ENCODE measurements around the gene TBC1D1.

The TBC1D1 gene, protein sequence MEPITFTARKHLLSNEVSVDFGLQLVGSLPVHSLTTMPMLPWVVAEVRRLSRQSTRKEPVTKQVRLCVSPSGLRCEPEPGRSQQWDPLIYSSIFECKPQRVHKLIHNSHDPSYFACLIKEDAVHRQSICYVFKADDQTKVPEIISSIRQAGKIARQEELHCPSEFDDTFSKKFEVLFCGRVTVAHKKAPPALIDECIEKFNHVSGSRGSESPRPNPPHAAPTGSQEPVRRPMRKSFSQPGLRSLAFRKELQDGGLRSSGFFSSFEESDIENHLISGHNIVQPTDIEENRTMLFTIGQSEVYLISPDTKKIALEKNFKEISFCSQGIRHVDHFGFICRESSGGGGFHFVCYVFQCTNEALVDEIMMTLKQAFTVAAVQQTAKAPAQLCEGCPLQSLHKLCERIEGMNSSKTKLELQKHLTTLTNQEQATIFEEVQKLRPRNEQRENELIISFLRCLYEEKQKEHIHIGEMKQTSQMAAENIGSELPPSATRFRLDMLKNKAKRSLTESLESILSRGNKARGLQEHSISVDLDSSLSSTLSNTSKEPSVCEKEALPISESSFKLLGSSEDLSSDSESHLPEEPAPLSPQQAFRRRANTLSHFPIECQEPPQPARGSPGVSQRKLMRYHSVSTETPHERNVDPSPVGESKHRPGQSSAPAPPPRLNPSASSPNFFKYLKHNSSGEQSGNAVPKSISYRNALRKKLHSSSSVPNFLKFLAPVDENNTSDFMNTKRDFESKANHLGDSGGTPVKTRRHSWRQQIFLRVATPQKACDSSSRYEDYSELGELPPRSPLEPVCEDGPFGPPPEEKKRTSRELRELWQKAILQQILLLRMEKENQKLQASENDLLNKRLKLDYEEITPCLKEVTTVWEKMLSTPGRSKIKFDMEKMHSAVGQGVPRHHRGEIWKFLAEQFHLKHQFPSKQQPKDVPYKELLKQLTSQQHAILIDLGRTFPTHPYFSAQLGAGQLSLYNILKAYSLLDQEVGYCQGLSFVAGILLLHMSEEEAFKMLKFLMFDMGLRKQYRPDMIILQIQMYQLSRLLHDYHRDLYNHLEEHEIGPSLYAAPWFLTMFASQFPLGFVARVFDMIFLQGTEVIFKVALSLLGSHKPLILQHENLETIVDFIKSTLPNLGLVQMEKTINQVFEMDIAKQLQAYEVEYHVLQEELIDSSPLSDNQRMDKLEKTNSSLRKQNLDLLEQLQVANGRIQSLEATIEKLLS (N-terminal part only)

DNA sequence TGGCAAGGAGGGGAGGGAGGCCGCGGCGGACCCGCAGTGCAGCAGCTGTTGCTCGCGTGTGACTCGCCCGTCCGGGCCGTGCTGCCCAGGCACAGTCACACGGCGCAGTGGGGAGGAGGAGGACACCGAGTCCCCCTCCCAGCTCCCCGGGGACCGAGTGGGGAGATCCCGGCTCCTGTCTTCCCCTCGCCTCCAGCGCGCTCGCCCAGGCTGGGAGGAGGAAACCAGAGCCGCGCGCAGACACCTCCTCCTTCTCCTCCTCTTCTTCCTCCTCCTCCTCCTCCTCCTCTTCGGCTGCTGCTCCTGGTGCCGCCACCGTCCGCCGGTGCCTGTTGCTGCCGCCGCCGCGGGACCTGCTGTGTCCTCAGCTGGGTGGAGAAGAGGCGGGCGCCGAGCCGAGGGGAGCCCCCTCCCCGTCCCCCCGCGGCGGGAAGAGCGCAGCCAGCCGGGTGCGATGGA, at the start of gene TBC1D1:
Gene TBC1D1, plus strand, starts transcription at position 284 of the 459 bp plus-strand sequence. CDS start 11,012 bp downstream, outside the sequence.
- peak; percentile 53 for DNase-seq (ENCODE audit: low spot score)

DNA sequence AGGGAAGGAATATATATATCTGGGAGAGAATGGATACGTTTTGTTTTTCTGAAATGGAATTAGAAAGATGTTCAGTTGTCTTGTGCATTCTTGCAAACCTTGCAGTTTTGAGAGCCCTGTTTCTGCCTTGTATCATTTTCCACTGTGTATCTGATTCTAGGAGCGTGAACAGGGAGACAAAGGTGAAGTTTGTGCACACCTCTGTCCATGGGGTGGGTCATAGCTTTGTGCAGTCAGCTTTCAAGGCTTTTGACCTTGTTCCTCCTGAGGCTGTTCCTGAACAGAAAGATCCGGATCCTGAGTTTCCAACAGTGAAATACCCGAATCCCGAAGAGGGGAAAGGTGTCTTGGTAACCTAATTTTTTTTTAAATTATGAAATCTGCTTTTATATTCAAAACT, 46.7 kb upstream of the TBC1D1 start:
- DNase-seq (ENCODE audit: low spot score): no peak

DNA sequence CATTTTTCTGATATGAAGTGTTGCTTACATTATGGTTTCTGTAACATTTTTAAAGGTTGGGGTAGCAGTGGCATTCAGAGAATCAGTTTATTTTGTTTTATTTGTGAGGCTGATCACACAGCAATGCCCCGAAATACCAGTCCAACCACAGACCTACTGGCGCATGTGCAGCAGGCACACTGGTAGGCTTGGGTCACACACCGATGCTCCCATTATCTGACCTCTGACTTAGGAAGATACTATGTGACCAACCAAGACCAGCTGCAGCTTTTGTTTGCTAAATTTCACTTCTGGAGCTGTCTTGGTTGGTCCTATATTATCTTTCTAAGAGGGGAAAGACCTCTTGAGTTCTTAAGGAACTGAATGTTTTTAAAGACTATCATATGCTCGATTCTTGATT, 45.7 kb upstream of the TBC1D1 start:
- no peak for DNase-seq (ENCODE audit: low spot score)

DNA sequence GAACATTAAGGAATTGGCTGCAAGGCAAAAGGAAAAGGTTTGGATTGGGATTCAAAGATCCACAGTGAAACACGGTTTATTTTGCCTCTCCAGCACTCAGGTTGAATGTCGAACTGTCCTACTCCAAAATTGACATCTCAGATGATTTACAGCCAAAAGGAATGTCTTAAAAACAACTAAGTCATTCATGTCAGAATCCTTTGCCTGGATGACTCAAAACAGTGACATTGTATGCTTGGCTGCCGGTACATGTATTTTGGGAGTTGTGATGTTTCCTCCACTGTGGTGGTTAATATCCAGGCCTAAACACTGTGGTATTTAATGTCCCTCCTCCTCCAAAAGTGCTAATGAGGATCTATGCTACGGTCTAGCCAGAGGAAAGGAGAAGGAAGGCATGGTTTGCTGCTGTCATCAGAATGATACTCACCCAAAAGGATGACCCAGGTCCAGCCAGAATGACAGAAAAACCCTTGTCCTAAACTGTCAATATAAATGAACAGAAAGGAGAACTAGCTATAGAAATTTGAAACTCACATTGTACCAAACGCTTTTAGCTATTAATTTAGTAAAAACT, 43.5 kb upstream of the TBC1D1 start:
- peak; percentile 23 for DNase-seq (ENCODE audit: low spot score)

DNA sequence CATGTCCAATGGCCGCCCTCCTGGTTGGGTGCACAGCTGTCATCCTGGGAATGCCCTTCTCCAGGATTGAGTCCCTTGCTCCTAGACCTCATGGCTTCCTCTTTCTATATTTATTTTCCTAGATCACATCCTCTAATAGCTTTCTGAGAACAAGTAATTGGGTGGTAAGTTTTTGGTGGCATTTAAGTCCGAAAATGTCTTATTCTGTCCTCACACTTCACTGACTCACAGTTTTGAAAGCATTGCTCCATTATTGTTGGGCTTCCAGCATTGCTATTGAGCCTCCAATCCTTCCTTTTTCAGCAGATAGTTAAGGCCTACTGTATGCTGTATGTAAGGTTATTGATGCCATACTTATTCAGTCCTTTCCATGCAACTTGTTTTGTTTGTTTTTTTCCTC, 38.5 kb upstream of the TBC1D1 start:
- no peak for DNase-seq (ENCODE audit: low spot score)

DNA sequence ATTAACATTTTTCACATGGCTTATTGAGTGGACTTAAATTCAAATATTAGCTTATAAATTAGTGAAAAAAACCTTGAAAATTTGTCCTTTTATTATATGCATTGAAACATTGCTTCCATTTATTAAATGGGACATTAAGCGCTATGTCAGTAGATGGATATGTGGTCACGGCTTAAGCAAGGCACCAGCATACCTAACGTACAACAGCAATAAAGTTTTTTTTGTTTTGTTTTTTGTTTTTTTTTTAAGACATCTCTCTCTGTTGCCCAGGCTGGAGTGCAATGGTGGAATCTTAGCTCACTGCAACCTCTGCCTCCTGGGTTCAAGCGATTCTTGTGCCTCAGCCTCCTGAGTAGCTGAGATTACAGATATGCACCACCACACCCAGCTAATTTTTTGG, 32.8 kb upstream of the TBC1D1 start:
- DNase-seq (ENCODE audit: low spot score): no peak

DNA sequence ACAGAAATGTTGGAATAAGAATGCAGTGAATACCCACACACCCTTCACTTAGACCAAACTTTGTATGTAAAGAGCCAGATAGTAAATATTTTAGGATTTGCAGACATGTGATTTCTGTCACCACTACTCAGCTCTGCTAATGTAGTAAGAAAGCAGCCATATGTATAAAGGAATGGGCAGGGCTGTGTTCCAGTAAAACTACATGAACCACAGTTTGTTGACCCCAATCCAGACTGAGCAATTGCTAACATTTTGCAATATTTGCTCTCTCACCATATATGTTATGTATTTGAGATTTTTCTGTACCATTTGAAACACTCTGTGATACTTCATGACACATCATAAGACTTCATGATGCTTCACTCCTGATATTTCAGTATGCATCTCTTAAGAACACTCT, 32.0 kb upstream of the TBC1D1 start:
- no peak for DNase-seq (ENCODE audit: low spot score)

DNA sequence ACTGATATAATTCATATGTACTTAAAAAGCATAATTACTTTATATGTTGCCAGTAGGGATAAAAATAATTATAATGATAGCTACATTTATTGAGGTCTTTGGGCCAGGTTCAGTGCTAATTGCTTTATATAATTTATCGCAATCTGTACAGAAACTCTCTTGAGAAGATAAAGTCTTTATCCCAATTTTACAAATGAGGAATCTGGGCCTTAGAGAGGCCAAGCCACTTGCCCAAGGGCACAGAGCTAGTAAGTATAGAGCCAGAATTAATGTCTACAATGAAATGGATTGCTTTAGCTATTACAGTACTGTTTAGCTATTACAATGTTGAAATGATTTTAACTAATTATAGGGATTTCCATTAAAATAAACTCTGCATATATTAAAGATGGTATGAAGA, 30.6 kb upstream of the TBC1D1 start:
- no peak for DNase-seq (ENCODE audit: low spot score)

DNA sequence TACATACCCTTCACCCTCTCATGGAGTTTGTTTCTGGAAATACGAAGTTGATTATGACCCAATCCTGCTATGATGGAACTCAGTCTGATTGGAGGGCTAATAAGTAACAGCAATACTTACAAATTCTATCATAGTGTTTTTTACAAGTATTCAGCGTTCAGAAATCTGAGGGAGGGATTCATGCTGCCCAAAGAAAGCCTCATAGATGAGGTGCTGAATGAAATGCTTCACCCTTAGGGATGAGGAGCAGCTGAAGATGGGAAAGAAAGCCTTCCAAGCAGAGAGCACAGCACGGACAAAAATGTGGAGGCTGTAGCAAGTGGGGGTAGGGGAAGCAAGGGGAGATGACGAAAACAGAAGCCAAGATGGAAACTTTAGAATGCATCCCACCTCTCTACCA, 27.9 kb upstream of the TBC1D1 start:
- DNase-seq (ENCODE audit: low spot score): no peak

DNA sequence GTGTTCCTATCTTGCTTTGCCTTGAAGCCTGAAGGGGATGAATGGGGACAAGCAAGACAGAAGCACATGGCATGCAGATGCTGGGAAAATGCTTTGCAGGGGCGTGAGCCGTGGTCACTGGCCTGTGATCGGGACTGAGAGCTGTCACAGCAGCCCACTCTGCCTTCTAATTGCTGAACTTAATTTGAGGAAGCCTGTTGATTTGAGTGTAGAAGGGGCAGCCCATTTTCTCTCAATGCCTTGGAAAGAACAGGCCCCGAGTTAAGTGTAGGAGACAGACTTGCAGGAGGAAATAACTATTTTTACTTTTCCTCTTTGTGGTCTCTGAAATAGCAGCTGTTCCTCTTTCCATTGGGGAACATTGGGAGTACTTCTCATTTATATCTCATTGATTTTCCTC, 26.1 kb upstream of the TBC1D1 start:
- DNase-seq (ENCODE audit: low spot score): peak; percentile 66

DNA sequence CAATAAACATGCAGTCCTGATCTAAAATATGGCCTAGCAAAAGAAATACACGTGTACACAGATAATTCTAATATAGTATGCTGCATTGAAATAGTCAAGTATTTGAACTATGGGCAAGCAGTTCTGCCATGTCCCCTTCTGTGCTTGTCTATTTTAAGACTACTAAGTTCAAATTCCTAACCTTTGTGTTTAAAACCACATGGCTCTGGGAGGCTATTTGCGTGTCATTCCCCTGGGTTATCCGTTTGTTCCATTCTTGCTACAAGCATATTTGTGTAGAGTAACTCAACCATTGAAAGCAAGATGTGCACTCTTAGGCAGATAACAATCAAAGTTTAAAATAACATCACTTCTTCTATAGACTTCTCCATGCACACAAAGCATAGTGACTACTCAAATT, 25.4 kb upstream of the TBC1D1 start:
- no peak for DNase-seq (ENCODE audit: low spot score)

DNA sequence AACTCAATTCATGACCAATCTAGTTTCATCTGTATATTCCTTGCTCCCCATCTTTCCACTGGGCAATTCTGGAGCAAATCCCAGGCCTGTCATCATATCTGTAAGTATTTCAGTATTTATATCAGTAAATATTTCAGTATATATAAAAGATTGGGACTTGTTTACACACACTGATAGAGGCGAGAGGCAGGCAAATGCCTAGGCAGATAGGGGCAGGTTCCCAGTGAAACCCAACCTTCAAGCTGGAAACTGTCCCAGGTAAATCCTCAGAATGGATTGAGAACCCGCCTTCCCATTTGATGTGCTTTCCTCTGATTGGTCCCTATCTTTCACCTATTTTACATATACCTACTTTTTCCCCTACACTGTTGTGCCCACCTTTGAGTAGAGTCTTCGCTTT, 23.8 kb upstream of the TBC1D1 start:
- DNase-seq (ENCODE audit: low spot score): no peak

DNA sequence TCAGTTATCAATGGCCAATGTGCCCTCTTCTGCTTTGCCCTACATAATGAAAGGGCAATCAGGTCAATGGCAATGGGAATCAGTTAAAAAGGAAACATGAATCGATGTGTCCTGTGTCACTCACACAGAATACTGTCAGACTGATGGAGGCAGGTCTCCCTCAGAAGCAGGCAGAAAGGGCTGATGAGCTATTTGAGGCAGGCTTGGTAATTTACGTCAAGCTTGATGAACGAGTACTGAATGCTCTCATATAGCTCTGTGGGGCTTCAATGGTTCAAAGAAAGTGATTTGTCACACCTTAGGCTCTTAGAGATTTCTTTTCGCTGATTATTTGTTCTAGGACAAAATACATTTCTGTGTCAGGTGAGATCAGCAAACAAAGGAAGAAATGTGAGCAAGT, 22.6 kb upstream of the TBC1D1 start:
- DNase-seq (ENCODE audit: low spot score): no peak

DNA sequence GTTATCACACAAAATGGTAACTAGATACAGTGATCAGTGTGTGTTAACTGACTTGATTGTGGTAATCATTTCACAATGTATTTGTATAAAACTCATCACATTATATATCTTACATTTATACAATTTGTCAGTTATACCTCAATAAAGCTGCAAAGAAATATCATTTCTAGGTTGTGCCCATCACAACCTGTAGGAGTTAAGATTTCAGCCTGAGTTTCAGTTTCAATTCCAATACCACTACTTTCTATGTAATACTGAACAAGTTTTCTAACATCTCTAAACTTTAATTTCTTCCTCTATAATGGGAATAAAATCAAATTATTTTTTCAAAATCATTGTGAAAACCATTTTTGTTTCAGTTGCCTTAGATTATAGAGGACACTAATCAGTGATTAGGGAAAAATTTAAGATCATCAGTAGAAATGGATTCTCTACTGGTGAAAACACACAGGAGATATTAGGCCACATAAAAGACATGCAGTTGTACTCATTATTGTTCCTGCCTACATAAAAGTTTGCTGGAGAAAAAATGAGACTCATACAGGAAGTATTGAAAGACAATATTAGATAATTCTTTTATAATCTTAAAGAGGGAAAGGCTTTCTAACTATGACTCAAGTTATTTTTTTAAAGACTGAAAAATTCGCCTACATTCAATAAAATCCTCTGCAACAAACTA, 18.4 kb upstream of the TBC1D1 start:
- no peak for DNase-seq (ENCODE audit: low spot score)

DNA sequence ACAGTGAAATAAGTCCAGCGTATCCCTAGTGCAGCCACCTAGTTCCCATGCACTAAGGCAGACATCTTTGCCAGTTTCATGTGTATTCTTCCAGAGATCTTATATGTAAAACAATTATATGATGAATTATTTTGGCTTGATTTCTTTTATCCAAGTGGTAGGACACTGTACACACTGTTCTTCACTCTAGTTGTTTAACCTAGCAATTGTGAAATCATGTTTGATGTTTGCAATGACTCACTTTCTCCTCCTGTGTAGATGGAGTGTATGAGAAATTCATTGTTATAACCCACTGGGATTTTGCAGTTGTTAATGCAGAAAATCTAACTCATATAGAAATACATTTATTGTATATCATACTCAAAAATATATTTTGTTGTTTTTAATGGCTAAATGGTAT, 17.5 kb upstream of the TBC1D1 start:
- DNase-seq (ENCODE audit: low spot score): no peak

DNA sequence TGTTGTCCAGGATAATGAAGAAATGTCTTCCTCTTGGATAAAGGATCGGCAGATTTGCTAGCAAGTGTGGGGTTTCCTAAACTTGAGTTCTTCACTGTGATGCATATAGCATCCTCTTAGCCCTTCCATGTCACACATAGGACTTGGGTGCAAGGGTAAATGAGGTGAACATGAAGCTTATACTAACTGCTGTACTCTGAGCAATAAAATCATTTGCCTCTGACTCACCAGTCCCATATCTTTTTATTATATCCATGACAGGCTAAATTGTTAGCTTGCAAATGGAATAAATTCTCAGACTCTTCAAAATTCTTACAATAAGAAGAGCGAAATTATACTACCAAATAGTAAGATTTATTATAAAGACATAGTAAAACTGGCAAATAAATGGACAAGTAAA, 14.7 kb upstream of the TBC1D1 start:
- DNase-seq (ENCODE audit: low spot score): no peak

DNA sequence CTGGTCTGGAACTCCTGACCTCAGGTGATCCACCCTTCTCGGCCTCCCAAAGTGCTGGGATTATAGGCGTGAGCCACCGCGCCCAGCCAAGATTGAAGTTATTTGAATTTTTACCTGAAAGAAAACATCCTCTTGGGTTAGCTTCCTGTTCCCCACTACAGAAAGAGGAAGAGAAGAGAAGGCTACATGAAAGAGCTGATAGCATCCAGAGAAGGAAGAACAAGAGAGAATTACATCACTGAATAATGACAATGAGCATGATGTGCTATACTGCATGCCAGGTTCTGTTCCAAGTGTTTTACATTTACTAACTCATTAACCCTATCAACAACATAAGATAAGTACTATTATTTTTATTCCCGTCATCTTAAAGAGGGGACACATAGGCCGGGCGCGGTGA, 11.5 kb upstream of the TBC1D1 start:
- no peak for DNase-seq (ENCODE audit: low spot score)

DNA sequence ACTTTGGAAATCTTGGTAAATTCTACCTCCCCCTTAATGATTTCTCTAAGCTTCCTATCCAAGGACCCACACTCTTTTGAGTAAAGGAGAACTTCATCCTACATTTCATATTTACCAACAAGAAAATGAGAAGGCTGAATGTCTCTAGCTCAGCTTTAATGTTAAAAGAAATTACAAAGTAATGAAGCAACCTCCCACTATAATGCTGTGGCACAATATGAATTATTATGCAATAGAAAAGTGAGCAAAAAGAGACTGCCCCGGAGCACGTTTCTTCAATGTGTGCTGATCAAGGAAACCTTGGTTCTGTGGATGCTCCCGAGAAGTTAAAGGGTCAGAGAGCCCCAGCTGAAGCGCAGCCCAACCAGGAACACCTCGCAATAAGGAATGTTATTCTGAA, 9.1 kb upstream of the TBC1D1 start:
- no peak for DNase-seq (ENCODE audit: low spot score)

DNA sequence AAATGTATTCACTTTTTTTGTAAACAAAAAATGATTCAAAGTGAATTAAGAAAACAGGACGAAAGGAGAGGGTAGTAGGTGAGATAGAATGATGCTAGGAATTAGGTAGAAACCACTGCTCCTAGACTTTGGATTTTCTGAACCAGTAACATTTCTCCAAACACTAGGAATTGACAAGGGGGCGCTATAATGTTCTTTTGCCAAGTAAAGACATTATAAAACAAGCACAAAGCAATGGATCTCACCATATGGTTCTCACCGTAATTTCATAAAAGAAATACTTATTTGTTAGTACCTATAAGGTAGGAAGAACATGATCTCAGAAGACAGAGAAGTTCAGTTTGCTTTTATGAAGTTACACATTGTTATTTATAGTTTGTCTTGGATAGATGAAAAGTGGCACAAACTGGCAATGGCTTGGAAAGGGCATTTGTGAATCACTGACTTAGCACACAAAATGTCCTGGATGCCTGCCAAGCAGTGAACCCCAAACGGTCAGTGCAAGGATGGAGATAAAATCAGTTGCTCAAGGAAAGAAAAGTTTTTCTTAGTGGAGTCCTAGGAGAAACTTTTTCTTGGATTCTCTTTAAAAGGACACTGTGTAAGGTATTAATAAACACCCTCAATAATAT, 8.1 kb upstream of the TBC1D1 start:
- no peak for DNase-seq (ENCODE audit: low spot score)

DNA sequence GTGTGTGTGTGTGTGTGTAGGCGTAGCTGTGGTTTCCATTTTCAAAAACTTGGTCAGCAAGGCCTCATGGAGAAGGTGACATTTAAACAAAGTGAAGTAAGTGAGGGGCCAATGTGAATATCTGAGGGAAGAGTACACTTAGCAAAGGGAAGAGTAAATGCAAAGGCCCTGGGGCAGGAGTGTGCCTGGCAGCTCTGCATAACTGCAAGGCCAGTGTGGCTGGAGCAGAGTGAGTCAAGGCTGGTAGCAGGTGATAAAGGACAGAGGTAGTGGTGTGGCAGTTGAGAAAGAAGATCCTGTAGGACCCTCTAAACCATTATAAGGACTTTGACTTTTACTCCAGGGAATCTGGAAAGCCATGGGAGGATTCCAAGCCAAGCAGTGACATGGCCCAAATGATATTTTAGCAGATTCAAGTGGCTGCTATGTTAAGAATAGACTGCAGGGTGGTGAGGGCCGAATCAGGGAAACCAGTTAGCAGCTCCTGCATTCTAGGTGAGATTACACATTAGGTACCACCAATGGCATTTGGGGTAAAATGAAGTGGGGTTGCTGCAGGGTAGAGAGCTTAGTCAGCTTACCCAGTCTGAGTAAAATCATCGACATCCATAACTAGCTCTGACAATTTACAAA, 5.9 kb upstream of the TBC1D1 start:
- no peak for DNase-seq (ENCODE audit: low spot score)

DNA sequence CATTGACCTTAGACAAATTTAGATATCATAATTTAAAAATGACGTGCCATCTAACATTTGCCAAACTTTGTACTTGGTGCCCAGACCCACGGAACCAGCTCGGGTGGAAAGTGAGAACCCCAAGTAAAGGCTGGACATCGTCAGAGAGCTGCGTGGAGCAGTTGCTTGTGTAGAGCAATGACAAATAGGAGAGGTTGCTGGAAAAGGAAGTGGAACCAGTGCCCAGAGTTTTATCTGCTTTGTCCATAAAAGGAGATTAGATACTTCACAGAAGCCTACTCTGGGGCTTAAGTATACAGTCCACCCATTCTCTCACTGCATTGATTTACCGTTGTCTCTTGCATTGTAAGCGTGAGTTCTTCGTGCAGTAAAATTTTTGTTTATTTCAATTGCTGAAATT, 5.4 kb upstream of the TBC1D1 start:
- DNase-seq (ENCODE audit: low spot score): peak; percentile 36
